ENCODE results near the gene SLC12A2.

The SLC12A2 gene

GRCh38 chr5:128196080-128196479 is 112.5 kb downstream of the SLC12A2 start:
- no peak overlapping the region for H3K27ac ChIP-seq
- TF ChIP-seq ZFX (IDR thresholded peaks at IDR 0.05) = no peak
- TF ChIP-seq, protein P1, sequence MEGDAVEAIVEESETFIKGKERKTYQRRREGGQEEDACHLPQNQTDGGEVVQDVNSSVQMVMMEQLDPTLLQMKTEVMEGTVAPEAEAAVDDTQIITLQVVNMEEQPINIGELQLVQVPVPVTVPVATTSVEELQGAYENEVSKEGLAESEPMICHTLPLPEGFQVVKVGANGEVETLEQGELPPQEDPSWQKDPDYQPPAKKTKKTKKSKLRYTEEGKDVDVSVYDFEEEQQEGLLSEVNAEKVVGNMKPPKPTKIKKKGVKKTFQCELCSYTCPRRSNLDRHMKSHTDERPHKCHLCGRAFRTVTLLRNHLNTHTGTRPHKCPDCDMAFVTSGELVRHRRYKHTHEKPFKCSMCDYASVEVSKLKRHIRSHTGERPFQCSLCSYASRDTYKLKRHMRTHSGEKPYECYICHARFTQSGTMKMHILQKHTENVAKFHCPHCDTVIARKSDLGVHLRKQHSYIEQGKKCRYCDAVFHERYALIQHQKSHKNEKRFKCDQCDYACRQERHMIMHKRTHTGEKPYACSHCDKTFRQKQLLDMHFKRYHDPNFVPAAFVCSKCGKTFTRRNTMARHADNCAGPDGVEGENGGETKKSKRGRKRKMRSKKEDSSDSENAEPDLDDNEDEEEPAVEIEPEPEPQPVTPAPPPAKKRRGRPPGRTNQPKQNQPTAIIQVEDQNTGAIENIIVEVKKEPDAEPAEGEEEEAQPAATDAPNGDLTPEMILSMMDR (conservative IDR thresholded peaks at IDR 0.05) = no peak

GRCh38 chr5:128196791-128197190 is 113.2 kb downstream of the SLC12A2 start:
- no peak overlapping the region for H3K27ac ChIP-seq
- TF ChIP-seq, protein P1 (conservative IDR thresholded peaks at IDR 0.05) = no peak
- no peak for TF ChIP-seq ZFX (IDR thresholded peaks at IDR 0.05)

DNA sequence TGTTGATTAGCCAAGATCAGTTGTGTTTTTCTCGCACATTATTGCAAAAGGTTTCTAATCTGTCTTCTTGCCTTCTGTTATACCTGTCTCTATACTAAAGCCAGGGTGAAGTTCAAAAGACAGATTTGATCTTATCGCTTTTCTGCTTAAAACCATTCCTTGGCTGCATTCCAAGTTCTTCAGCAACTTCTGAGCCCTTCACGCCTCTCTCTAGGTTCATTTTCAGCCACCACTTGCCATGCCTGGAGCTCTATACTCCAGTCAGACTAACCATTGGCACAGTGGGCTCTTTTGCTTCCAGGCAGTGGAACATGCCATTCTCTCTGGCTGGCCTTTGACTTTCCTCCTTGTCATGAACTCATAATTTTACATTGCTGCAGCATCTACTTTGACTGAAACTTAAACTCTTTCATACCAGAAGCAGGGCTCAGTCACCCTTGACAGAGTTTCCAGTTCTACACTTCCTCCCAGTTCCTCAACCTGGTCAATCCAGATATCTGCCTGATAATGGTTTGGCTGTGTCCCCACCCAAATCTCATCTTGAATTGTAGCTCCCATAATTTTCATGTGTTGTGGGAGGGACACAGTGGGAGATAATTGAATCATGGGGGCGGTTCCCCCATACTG is 114.4 kb downstream of the SLC12A2 start:
- TF ChIP-seq, protein P1 (conservative IDR thresholded peaks at IDR 0.05) = no peak
- TF ChIP-seq ZFX (IDR thresholded peaks at IDR 0.05) = no peak
- H3K27ac ChIP-seq = no peak overlapping the region

GRCh38 chr5:128199104-128199503 is 115.5 kb downstream of the SLC12A2 start:
- TF ChIP-seq ZFX (IDR thresholded peaks at IDR 0.05) = no peak
- TF ChIP-seq, protein P1 (conservative IDR thresholded peaks at IDR 0.05) = no peak
- H3K27ac ChIP-seq = peak overlapping the region; percentile 41; the same call in 1 of the 2 replicates

- peak overlapping the region; percentile 41; the same call in 1 of the 2 replicates for H3K27ac ChIP-seq
- TF ChIP-seq ZFX (IDR thresholded peaks at IDR 0.05) = no peak
- TF ChIP-seq, protein P1 (conservative IDR thresholded peaks at IDR 0.05) = no peak
Observed at GRCh38 chr5:128199611-128200010, 116.0 kb downstream of the SLC12A2 start.

DNA sequence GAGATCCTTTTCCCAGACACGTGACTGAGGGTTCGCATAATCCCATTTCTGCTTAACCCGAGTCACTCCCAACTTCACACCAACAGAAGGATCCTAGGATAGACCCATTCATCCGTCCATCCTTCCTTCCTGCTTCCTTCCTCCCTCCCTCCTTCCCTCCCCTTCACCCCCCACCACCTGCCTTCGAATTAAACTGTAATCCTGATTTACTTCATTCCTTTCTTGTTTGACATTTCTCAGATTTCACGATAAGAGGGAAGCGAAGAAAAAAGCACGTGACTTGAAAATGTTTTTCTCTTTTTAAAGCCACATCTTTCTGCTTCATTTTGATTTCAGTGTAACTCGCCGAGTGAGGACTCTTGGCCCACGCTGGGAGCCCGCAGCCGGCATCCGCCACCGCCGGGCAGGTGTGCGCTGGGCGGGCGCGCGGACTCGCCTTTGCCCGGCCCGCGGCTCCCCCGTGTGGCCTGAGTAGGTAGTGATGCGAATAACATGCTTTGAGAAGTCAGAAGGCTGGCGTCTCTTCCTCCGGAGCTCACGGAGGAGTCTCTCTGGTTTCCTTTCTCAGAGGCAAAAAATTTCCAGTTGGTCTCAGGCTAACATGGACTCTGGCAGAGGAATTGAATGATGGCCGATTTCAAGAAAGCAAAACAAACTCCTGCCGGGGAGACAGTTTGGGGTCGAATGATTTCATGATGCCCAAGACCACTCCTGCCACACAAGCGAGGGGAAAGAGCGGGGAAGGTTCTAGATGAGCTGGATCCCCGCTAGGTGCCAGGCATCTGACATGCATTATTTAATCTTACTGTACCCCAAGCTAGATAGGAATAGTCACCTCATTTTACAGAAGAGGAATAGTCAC is 117.7 kb downstream of the SLC12A2 start:
- TF ChIP-seq, protein P1 (conservative IDR thresholded peaks at IDR 0.05) = peak; percentile 96
- TF ChIP-seq ZFX (IDR thresholded peaks at IDR 0.05) = no peak
- no peak overlapping the region for H3K27ac ChIP-seq

DNA sequence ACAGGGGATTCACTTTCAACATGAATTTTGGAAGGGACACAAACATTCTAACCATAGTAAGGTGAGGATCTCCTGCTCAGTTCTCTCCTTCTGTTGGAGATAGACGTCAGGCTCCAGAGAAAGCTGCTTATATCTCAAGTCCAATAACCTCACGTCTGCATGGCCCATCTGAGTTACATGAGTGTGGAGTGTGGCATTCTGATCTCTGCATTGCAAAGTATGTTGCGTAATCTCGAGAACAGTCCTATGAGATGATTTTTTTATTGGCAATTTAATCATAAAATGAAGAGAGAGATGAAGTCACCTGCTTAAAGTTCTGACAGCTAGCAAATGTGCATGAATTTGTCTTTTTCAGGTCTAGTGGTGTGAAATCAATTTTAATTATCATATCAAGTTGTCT is 118.8 kb downstream of the SLC12A2 start:
- TF ChIP-seq, protein P1 (conservative IDR thresholded peaks at IDR 0.05) = no peak
- TF ChIP-seq ZFX (IDR thresholded peaks at IDR 0.05) = no peak
- no peak overlapping the region for H3K27ac ChIP-seq
